Iris pigment epithelial cell (primary cell): Measurements from ENCODE around the gene PCDHGB3.

Experiments
- DNase-seq: peaks from one replicate; pipeline ENCODE4 v3.0.0-alpha.2; 2011; ENCODE audit warnings: low read depth

PCDHGB3 gene

DNA sequence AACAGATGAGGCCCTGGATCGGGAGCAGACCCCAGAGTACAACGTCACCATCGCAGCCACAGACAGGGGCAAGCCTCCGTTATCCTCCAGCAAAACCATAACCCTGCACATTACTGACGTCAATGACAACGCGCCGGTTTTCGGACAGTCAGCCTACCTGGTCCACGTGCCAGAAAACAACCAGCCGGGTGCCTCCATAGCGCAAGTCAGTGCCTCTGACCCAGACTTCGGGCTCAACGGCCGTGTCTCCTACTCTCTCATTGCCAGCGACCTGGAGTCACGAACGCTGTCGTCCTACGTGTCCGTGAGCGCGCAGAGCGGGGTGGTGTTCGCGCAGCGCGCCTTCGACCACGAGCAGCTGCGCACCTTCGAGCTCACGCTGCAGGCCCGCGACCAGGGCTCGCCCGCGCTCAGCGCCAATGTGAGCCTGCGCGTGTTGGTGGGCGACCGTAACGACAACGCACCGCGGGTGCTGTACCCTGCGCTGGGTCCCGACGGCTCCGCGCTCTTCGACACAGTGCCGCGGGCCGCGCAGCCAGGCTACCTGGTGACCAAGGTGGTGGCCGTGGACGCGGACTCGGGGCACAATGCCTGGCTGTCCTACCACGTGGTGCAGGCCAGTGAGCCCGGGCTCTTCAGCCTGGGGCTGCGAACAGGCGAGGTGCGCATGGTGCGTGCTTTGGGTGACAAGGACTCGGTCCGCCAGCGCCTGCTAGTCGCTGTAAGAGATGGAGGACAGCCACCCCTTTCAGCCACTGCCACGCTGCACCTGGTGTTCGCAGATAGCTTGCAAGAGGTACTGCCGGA lies 49.2 kb downstream of the PCDHGB3 start:
- DNase-seq = no peak

DNA sequence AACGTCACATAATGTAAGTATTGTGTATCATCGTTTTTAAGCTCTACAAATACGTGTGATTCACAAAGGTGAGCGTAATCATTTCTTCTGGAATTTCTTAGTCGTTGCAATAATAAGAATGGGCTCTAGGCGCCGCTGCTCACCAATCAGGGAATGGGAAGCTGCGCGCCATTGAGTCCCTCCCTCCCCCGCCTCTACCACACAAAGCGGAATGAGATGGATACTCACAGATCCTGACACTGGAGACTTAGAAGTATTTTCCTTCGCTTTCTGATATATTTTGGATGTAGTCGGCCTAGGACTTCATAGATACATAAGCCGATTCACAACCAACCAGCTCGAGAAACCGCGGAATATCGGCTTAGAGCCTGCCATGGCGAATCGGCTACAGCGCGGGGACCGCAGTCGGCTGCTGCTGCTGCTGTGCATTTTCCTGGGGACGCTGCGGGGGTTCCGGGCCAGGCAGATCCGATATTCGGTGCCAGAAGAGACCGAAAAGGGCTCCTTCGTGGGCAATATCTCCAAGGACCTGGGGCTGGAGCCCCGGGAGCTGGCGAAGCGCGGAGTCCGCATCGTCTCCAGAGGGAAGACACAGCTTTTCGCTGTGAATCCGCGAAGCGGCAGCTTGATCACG lies 50.9 kb downstream of the PCDHGB3 start, which contains the start of gene PCDHGA11:
PCDHGA11 (plus strand) TSS at position 197 of the 634 bp plus-strand sequence; CDS start at position 374, 177 bp downstream.
- peak; percentile 68 for DNase-seq

DNA sequence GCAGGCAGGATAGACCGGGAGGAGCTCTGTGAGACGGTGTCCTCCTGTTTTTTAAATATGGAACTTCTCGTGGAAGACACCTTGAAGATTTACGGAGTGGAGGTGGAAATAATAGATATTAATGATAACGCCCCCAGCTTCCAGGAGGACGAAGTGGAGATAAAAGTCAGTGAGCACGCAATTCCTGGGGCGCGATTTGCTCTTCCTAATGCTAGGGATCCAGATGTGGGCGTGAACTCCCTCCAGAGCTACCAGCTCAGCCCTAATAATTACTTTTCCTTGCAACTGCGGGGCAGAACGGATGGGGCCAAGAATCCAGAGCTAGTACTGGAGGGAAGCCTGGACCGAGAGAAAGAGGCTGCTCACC lies 51.4 kb downstream of the PCDHGB3 start:
- DNase-seq = no peak
